GM12878 (cell line): Measurements from ENCODE around the gene GLB1L. TPM values are rescaled to one million over a fixed set of nuclear protein-coding genes. Genes with fewer than 3 reads are reported as not detected.

Source experiments
- ATF7 ChIP-seq: fragments of 450-650 bp; IDR thresholded peaks from 2 replicates; pipeline ENCODE4 v1.6.1; 2016; ENCODE audit warnings: low read depth, mild to moderate bottlenecking
- BCL11A ChIP-seq: IDR thresholded peaks from 2 replicates; pipeline ENCODE4 v1.6.1; 2011; ENCODE audit warnings: low read depth, low read length
- CHD2 ChIP-seq: IDR thresholded peaks from 2 replicates; pipeline ENCODE4 v1.6.1; 2011; ENCODE audit warnings: low read depth, low read length, improper control_type of control experiment, borderline replicate concordance
- CREB1 ChIP-seq: IDR thresholded peaks from 2 replicates; pipeline ENCODE4 v1.6.1; 2012; ENCODE audit warnings: low read depth, mild to moderate bottlenecking, inconsistent platforms
- E4F1 ChIP-seq: fragments of 450-650 bp; IDR thresholded peaks from 2 replicates; pipeline ENCODE4 v1.6.1; 2018; ENCODE audit warnings: borderline replicate concordance, mild to moderate bottlenecking; ENCODE audit not compliant: partially characterized antibody
- GABPA ChIP-seq: IDR thresholded peaks from 2 replicates; pipeline ENCODE4 v1.6.1; 2014; ENCODE audit warnings: antibody characterized with exemption, low read depth, mild to moderate bottlenecking, inconsistent platforms
- HDAC6 ChIP-seq: fragments of 200-600 bp; sonication (generic); IDR thresholded peaks from one replicate; pipeline ENCODE4 v1.8.0; 2017; ENCODE audit warnings: antibody characterized with exemption; ENCODE audit not compliant: unreplicated experiment
- IKZF2 ChIP-seq, 2 experiments: fragments of 450-650 bp; IDR thresholded peaks; 2 replicates each; pipeline ENCODE4 v1.6.1; 2017; ENCODE audit warnings: mild to moderate bottlenecking in 2 of 2, moderate library complexity in 2 of 2
- MEF2B ChIP-seq: fragments of 450-650 bp; IDR thresholded peaks from 2 replicates; pipeline ENCODE4 v1.6.1; 2018; ENCODE audit warnings: mild to moderate bottlenecking, moderate library complexity; ENCODE audit not compliant: partially characterized antibody, poor library complexity, severe bottlenecking
- RELB ChIP-seq: fragments of 450-650 bp; IDR thresholded peaks from 2 replicates; pipeline ENCODE4 v1.6.1; 2017; ENCODE audit warnings: low read depth, mild to moderate bottlenecking, moderate library complexity
- SMARCA5 ChIP-seq: fragments of 450-650 bp; IDR thresholded peaks from 2 replicates; pipeline ENCODE4 v1.6.1; 2017; ENCODE audit warnings: mild to moderate bottlenecking
- SMC3 ChIP-seq: IDR thresholded peaks from 2 replicates; pipeline ENCODE4 v1.6.1; 2011; ENCODE audit warnings: low read length, improper control_type of control experiment, borderline replicate concordance
- SPI1 ChIP-seq: IDR thresholded peaks from 2 replicates; pipeline ENCODE4 v1.6.1; 2011; ENCODE audit warnings: low read depth, mild to moderate bottlenecking, low read length, moderate library complexity, borderline replicate concordance; ENCODE audit not compliant: insufficient read depth
- TCF7 ChIP-seq: IDR thresholded peaks from 2 replicates; pipeline ENCODE4 v1.6.1; 2014; ENCODE audit warnings: antibody characterized with exemption, borderline replicate concordance
- WRNIP1 ChIP-seq: IDR thresholded peaks from 2 replicates; pipeline ENCODE4 v1.6.1; 2011; ENCODE audit warnings: low read depth, low read length, improper control_type of control experiment, borderline replicate concordance
- YY1 ChIP-seq: IDR thresholded peaks from 2 replicates; pipeline ENCODE4 v1.6.1; 2011; ENCODE audit warnings: low read depth, mild to moderate bottlenecking, low read length
- ZNF687 ChIP-seq: fragments of 450-650 bp; IDR thresholded peaks from 2 replicates; pipeline ENCODE4 v1.6.1; 2017; ENCODE audit warnings: mild to moderate bottlenecking, moderate library complexity
- polyA plus RNA-seq, 11 experiments: library from polyadenylated mRNA; depleted of rRNA in 4 of 11; unstranded in 6 of 11; stranded (reverse) in 5 of 11; fragments of >200 nt; fragmentation: Nextera tagmentation in 4 of 11; fragmentation: Illumina TruSeq in 1 of 11; extraction: Ambion mirVana in 4 of 11; extraction: Trizol in 1 of 11; gene quantifications; 1 replicate in 1 of 11; 2 replicates in 10 of 11; pipeline versions ENCODE4 v1.2.1 to v1.2.3, GENCODE V29; 2011 to 2016; ENCODE audit warnings: inconsistent platforms in 2 of 11, missing spikeins in 2 of 11, low read depth in 1 of 11
- total RNA-seq, 4 experiments: library from RNA; depleted of rRNA in 3 of 4; stranded (reverse); fragments of >200 nt in 3 of 4; fragmentation: Illumina TruSeq in 1 of 4; extraction: Trizol in 1 of 4; gene quantifications; 2 replicates each; pipeline versions ENCODE4 v1.2.1 to v1.2.3, GENCODE V29; 2013 to 2021

Gene GLB1L
- total and polyA plus RNA-seq, 10 of the 15 experiments (the other 5 are each of a cell fraction or from before 2014, with no cell fraction given) = 0.29 to 4.6 (median 2.7) TPM

GRCh38 chr2:219249203-219249980 lies 4.1 kb upstream of the GLB1L start (continued):
- TF ChIP-seq MEF2B = peak; percentile 92
- TF ChIP-seq IKZF2 (IDR thresholded peaks at IDR 0.05) = peak; percentile 91 to 94
- TF ChIP-seq SMARCA5 = peak; percentile 84; the same call in 1 of the 2 replicates
- no peak for TF ChIP-seq YY1
- no peak for TF ChIP-seq WRNIP1
- no peak for TF ChIP-seq HDAC6
- TF ChIP-seq BCL11A = peak; percentile 32; the same call in 1 of the 2 replicates
- peak; percentile 36 for TF ChIP-seq E4F1
- TF ChIP-seq RELB = peak; percentile 89
- TF ChIP-seq CREB1 = peak; percentile 76; the same call in 1 of the 2 replicates
- TF ChIP-seq SMC3 = no peak
- peak; percentile 77 for TF ChIP-seq ATF7
- 0 out of 2 replicates have a peak, but pooled peaks have one; percentile 36 for TF ChIP-seq SPI1
- no peak for TF ChIP-seq TCF7
- TF ChIP-seq ZNF687 = peak; percentile 82
- no peak for TF ChIP-seq GABPA
- TF ChIP-seq CHD2 = peak; percentile 68; the same call in 1 of the 2 replicates
